CD4-positive, alpha-beta T cell treated with Interleukin-6 for 4 hours (primary cell): ENCODE measurements around the gene SRRM4.
"Not testable (repeated sequence)": the region's sequence is repeated elsewhere in the genome, so short reads cannot be mapped to it uniquely, and the experiment has no call there.

ENCODE experiments used
- DNase-seq: peaks from one replicate; pipeline ENCODE4 v3.0.0-alpha.2; 2020; ENCODE audit warnings: mixed read lengths

The SRRM4 gene

GRCh38 chr12:118981285-118982211, at the start of gene SRRM4:
TSS of gene SRRM4 (plus strand) at chr12:118981541. CDS start at chr12:118981883, 342 bp downstream.
- DNase-seq = no peak

GRCh38 chr12:118946256-118946655, 35.1 kb upstream of the SRRM4 start:
- no peak for DNase-seq

- DNase-seq = no peak
Observed at GRCh38 chr12:118958520-118958919, 22.8 kb upstream of the SRRM4 start.

- DNase-seq = no peak
Observed at GRCh38 chr12:118959348-118959747, 22.0 kb upstream of the SRRM4 start.

GRCh38 chr12:118959985-118960560, 21.3 kb upstream of the SRRM4 start:
- DNase-seq = no peak

GRCh38 chr12:118960865-118961264, 20.5 kb upstream of the SRRM4 start:
- DNase-seq = no peak

GRCh38 chr12:118964988-118965387, 16.4 kb upstream of the SRRM4 start:
- no peak for DNase-seq

GRCh38 chr12:118970856-118971255, 10.5 kb upstream of the SRRM4 start:
- DNase-seq = no peak

- no peak for DNase-seq
Observed at GRCh38 chr12:118972982-118973381, 8.4 kb upstream of the SRRM4 start.

- DNase-seq = no peak
Observed at GRCh38 chr12:118979763-118980406, 1.5 kb upstream of the SRRM4 start.

- DNase-seq = no peak
Observed at GRCh38 chr12:118980407-118981014, 830 bp upstream of the SRRM4 start.

GRCh38 chr12:118982302-118982701, 961 bp downstream of the SRRM4 start:
- DNase-seq = no peak

- no peak for DNase-seq
Observed at GRCh38 chr12:118982984-118983761, 1.8 kb downstream of the SRRM4 start.

- no peak for DNase-seq
Observed at GRCh38 chr12:118984161-118984943, 3.0 kb downstream of the SRRM4 start.

GRCh38 chr12:118986050-118986449, 4.7 kb downstream of the SRRM4 start:
- no peak for DNase-seq

- DNase-seq = no peak
Observed at GRCh38 chr12:118999107-118999506, 17.8 kb downstream of the SRRM4 start.

GRCh38 chr12:119005085-119005484, 23.7 kb downstream of the SRRM4 start:
- no peak for DNase-seq

- no peak for DNase-seq
Observed at GRCh38 chr12:119005913-119006312, 24.6 kb downstream of the SRRM4 start.

- DNase-seq = no peak
Observed at GRCh38 chr12:119006746-119007145, 25.4 kb downstream of the SRRM4 start.

GRCh38 chr12:119008273-119008672, 26.9 kb downstream of the SRRM4 start:
- not testable (repeated sequence) for DNase-seq

- no peak for DNase-seq
Observed at GRCh38 chr12:119008691-119009221, 27.4 kb downstream of the SRRM4 start.
